ENCODE measurements around the gene B4GALT1. TPM values are rescaled to one million over a fixed set of nuclear protein-coding genes. Genes with fewer than 3 reads are reported as not detected.

B4GALT1 gene
- total RNA-seq, 4 donors from 2014 or later = 40.9 to 59.6 (median 46.3) TPM

DNA sequence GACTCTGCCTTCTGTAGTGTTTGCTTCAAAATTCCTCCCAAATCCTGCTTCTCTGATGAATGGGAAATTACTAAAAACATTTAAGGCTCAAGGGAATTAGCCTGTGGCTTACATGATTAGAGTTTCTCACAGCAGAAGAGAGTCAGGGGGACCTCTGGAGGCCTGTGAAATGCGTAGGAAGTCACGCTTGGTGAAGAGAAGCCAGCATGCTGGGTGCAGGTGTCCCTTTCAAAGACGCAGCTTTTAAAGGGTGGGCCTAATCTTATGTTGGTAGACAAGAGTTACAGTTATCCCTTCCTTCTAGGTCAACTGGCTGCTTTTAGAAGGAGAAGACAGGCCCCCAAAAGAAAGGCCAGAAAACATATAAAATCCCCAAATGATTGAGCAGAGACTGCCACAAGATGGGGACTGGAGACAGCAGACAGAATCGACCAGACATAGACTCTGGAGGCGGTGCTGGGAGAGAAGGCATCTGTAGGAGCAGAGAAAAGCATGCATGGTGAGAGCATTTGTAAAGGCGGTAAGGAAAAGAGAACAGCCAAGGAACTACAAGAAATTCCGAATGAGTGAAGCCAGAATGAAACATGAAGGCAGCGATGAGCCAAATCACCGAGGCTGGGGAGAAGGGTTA, 42.3 kb downstream of the B4GALT1 start:
- H3K4me3 ChIP-seq (ENCODE audit: low read depth, poor library complexity, severe bottlenecking) = no peak overlapping the region
- TF ChIP-seq, protein P1, sequence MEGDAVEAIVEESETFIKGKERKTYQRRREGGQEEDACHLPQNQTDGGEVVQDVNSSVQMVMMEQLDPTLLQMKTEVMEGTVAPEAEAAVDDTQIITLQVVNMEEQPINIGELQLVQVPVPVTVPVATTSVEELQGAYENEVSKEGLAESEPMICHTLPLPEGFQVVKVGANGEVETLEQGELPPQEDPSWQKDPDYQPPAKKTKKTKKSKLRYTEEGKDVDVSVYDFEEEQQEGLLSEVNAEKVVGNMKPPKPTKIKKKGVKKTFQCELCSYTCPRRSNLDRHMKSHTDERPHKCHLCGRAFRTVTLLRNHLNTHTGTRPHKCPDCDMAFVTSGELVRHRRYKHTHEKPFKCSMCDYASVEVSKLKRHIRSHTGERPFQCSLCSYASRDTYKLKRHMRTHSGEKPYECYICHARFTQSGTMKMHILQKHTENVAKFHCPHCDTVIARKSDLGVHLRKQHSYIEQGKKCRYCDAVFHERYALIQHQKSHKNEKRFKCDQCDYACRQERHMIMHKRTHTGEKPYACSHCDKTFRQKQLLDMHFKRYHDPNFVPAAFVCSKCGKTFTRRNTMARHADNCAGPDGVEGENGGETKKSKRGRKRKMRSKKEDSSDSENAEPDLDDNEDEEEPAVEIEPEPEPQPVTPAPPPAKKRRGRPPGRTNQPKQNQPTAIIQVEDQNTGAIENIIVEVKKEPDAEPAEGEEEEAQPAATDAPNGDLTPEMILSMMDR (IDR thresholded peaks at IDR 0.05) = no peak
- no peak for TF ChIP-seq POLR2A (IDR thresholded peaks at IDR 0.05)
- 69 to 79% methylated on average over 9 of the region's 9 CpGs for WGBS, 2 donors
- intact Hi-C loops (cut with DNase I; ENCODE audit: low total_unique reads) = no loop called here
- no peak for DNase-seq (ENCODE audit: low spot score in 2 of 2)

DNA sequence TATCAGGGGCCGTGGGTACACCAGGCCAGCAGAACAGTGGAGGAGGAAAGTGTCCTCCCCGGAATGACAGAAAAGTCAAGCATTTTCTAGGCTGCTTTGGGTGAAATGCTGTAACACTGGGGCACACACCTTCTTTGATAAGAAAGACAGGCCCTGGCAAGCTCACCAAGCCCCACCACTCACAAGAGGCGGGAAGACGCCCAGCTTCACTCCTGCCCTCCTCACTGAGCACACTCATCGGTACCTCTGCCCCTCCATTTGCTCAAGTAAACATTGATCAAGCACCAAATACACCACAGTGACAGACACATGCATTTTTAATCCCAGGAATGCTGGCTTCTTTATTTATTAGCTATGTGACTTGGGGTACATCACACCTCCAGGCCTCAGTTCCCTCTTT, 43.1 kb downstream of the B4GALT1 start:
- no peak for TF ChIP-seq POLR2A (IDR thresholded peaks at IDR 0.05)
- TF ChIP-seq, protein P1 (IDR thresholded peaks at IDR 0.05) = no peak

DNA sequence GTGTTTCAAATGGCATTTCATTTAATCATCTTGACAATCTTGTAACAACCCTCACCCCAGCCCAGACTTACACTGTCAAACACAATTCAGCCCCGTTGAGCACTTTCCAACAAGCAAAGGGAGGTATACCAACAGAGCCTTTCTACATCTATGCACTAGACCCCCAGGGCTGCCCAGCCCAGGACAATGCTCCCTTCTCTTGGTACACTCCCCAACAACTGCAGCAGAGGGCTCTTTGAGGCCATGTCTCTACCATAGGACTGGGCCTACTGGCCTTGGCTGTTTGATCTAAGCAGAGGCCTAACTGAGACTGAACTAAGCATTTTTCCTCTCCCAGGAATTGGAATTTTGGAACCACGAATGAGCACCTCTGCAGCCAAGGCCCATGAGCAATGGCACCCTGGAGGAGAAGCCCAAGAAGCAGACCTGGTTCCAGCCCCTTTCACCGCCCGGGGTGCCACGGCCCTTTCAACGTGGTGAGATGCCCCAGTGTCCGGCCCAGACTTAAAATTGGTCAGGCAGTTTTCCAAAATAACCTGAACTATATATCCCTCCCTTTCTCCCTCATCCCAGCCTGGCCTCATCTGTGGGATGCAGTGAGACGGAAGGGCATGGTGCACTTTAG, 43.6 kb downstream of the B4GALT1 start:
- no peak for DNase-seq (ENCODE audit: low spot score in 2 of 2)
- TF ChIP-seq POLR2A (IDR thresholded peaks at IDR 0.05) = no peak
- TF ChIP-seq, protein P1 (IDR thresholded peaks at IDR 0.05) = no peak
- WGBS, 2 donors = 91 to 94% methylated on average over 8 of the region's 8 CpGs

More for the DNA sequence above, 43.1 kb downstream of the B4GALT1 start:
- no peak overlapping the region for H3K4me3 ChIP-seq (ENCODE audit: low read depth, poor library complexity, severe bottlenecking)
- no peak for DNase-seq (ENCODE audit: low spot score in 2 of 2)
- 92 to 96% methylated on average over 5 of the region's 5 CpGs for WGBS, 2 donors
- intact Hi-C loops (cut with DNase I; ENCODE audit: low total_unique reads) = no loop called here

DNA sequence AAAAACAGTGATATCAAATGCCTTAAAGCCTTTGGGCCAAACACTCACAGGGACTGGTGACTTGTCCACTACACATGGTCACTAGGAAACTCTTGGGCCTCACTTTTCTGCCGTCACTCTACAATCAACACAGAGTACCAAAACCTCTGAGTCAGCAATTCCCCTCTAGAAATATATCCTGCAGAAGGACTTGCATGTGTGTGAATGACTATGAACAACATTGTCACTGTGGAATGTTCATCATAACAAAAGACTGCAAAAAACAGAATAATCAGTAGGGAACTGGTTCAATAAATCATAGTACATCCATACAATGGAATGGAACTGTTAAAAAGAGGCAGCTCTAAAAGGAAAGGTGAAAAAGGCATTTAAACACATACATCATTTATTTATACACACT, 46.5 kb downstream of the B4GALT1 start:
- DNase-seq (ENCODE audit: low spot score in 2 of 2) = no peak
- no peak overlapping the region for H3K4me3 ChIP-seq (ENCODE audit: low read depth, poor library complexity, severe bottlenecking)
- intact Hi-C loops (cut with DNase I; ENCODE audit: low total_unique reads) = no loop called here
- WGBS, 2 donors = 88 to 95% methylated on average over 1 of the region's 1 CpG
- TF ChIP-seq, protein P1 (IDR thresholded peaks at IDR 0.05) = no peak
- no peak for TF ChIP-seq POLR2A (IDR thresholded peaks at IDR 0.05)

More for the DNA sequence above, 43.6 kb downstream of the B4GALT1 start:
- H3K4me3 ChIP-seq (ENCODE audit: low read depth, poor library complexity, severe bottlenecking) = no peak overlapping the region
- intact Hi-C loops (cut with DNase I; ENCODE audit: low total_unique reads) = no loop called here

DNA sequence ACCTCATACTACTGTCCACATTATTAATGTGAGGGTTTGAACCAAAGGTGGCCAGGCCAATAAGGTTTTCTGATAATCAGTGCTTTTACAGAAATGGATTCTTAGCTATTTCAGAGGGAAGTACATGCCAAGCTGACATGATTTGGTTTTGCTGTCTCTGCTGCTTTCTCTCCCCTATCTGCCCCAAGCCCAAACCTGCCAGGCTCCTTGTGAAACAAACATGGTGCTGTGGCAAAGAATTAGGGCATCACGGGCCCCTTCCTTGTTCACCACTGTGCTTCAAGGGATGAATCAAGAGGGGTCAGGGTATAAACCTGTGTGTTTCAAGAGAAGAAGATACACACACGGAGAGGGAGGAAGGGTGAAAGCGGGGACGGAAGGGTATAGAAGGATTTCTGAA, 49.3 kb downstream of the B4GALT1 start:
- 83 to 87% methylated on average over 4 of the region's 4 CpGs for WGBS, 2 donors
- TF ChIP-seq POLR2A (IDR thresholded peaks at IDR 0.05) = no peak
- TF ChIP-seq, protein P1 (IDR thresholded peaks at IDR 0.05) = no peak
- DNase-seq (ENCODE audit: low spot score in 2 of 2) = no peak
- intact Hi-C loops (cut with DNase I; ENCODE audit: low total_unique reads) = no loop called here
- no peak overlapping the region for H3K4me3 ChIP-seq (ENCODE audit: low read depth, poor library complexity, severe bottlenecking)

All from lower leg skin (tissue), 4 donors.